ENCODE results near the gene SCUBE1.

Gene SCUBE1

GRCh38 chr22:43156413-43156812 lies 186.8 kb downstream of the SCUBE1 start:
- H3K9me3 ChIP-seq (ENCODE audit: low read length): no peaks in the 10 kb centered on the region
- no peaks in the 10 kb centered on the region for H3F3A ChIP-seq (ENCODE audit: insufficient read depth, low read length)
- H4K20me1 ChIP-seq (ENCODE audit: insufficient read depth, low read length): no peaks in the 10 kb centered on the region
- no peaks in the 10 kb centered on the region for H3K79me2 ChIP-seq (ENCODE audit: insufficient read depth, low read length)
- no peak overlapping the region for H3K27ac ChIP-seq (ENCODE audit: low read depth, low read length, poor library complexity, severe bottlenecking)
- H2AFZ ChIP-seq (ENCODE audit: low read length): no peak overlapping the region
- H3K4me1 ChIP-seq (ENCODE audit: insufficient read depth, low read length, severe bottlenecking): peaks cover 15% of the 10 kb centered on the region
- TF ChIP-seq CTCF (IDR thresholded peaks at IDR 0.05; ENCODE audit: low read length): no peak
- TF ChIP-seq EZH2 (IDR thresholded peaks at IDR 0.05; ENCODE audit: borderline replicate concordance, low read length): no peak
- H3K4me3 ChIP-seq (ENCODE audit: low read depth, low read length, poor library complexity, severe bottlenecking): no peak overlapping the region
- no peak overlapping the region for H3K9ac ChIP-seq (ENCODE audit: low read length)
- H3K9me2 ChIP-seq (ENCODE audit: low read depth, low read length): no peaks in the 10 kb centered on the region
- H3K27me3 ChIP-seq (ENCODE audit: insufficient read depth, low read length): peaks cover 20% of the 10 kb centered on the region; the same call in 1 of the 2 replicates
- no peak overlapping the region for H3K4me2 ChIP-seq (ENCODE audit: low read length)
- H3K36me3 ChIP-seq (ENCODE audit: insufficient read depth, low read length): no peaks in the 10 kb centered on the region

DNA sequence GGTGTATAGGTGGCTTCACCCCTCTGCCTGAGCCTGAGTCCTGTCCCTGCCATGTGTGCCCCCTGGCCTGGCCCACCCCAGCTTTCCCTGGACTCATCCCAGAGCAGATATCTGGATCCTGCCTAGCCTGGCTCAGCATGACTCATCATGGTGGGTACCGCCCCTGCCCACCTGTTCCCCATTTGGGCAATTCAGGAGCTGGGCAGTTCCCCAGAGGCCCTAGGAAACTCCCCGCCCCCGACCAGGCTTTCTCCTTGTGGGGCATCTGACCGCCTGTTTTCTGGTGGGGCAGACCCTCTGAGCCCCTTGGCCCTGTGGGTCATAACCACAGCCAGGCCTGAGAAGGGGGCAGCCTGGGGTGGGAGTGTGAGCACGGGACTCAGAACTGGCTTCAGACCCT lies 187.4 kb downstream of the SCUBE1 start:
- Histone ChIP-seq H3K27ac (ENCODE audit: low read depth, low read length, poor library complexity, severe bottlenecking) (no peak overlapping the region), H3F3A (ENCODE audit: insufficient read depth, low read length) (no peaks in the 10 kb centered on the region), H2AFZ (ENCODE audit: low read length) (no peak overlapping the region), H3K9ac (ENCODE audit: low read length) (no peak overlapping the region), H3K9me3 (ENCODE audit: low read length) (no peaks in the 10 kb centered on the region), H4K20me1 (ENCODE audit: insufficient read depth, low read length) (no peaks in the 10 kb centered on the region), H3K36me3 (ENCODE audit: insufficient read depth, low read length) (no peaks in the 10 kb centered on the region), H3K9me2 (ENCODE audit: low read depth, low read length) (no peaks in the 10 kb centered on the region), H3K4me1 (ENCODE audit: insufficient read depth, low read length, severe bottlenecking) (peaks cover 16% of the 10 kb centered on the region), H3K79me2 (ENCODE audit: insufficient read depth, low read length) (no peaks in the 10 kb centered on the region), H3K4me3 (ENCODE audit: low read depth, low read length, poor library complexity, severe bottlenecking) (no peak overlapping the region), H3K4me2 (ENCODE audit: low read length) (no peak overlapping the region), H3K27me3 (ENCODE audit: insufficient read depth, low read length) (peaks cover 24% of the 10 kb centered on the region; the same call in 1 of the 2 replicates)
- TF ChIP-seq EZH2 (IDR thresholded peaks at IDR 0.05; ENCODE audit: borderline replicate concordance, low read length): no peak
- no peak for TF ChIP-seq CTCF (IDR thresholded peaks at IDR 0.05; ENCODE audit: low read length)

DNA sequence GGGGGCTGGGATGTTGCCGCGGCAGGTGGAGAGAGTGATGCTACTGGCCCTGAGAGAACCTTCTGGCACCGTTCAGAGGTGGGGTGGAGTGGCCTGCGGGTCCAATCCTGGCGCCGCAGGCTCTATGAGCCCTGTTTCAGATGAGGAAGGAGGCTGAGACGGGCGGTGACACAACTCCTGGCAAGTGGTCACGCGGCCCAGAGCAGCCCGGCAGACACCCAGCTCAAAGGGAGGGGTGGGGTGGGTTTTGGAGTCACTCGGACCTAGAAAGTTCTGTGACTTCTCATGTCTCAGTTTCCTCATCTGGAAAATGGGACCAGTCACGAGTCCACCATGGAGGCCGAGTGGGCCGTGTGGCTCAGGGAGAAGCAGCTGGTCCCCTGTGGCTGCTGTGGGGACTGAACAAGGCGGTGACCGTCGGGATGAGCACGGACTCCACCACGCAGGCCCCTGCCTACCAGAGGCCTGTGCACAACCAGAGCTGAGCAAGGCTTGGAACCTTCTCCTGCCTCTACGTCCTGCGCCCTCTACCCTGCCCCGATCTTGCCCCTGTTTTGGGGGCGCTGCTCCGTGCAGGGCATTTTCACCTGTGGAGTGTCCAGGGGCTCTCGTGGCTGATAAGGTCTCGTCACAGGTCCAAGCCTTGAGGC lies 188.2 kb downstream of the SCUBE1 start:
- Histone ChIP-seq H3K36me3 (ENCODE audit: insufficient read depth, low read length) (no peaks in the 10 kb centered on the region), H3K27me3 (ENCODE audit: insufficient read depth, low read length) (peaks cover 26% of the 10 kb centered on the region; the same call in 1 of the 2 replicates), H3K9me3 (ENCODE audit: low read length) (no peaks in the 10 kb centered on the region), H3K27ac (ENCODE audit: low read depth, low read length, poor library complexity, severe bottlenecking) (no peak overlapping the region), H3K4me2 (ENCODE audit: low read length) (no peak overlapping the region), H3K9ac (ENCODE audit: low read length) (no peak overlapping the region), H3K79me2 (ENCODE audit: insufficient read depth, low read length) (no peaks in the 10 kb centered on the region), H2AFZ (ENCODE audit: low read length) (no peak overlapping the region), H3K4me3 (ENCODE audit: low read depth, low read length, poor library complexity, severe bottlenecking) (no peak overlapping the region), H4K20me1 (ENCODE audit: insufficient read depth, low read length) (no peaks in the 10 kb centered on the region), H3K9me2 (ENCODE audit: low read depth, low read length) (no peaks in the 10 kb centered on the region), H3K4me1 (ENCODE audit: insufficient read depth, low read length, severe bottlenecking) (peaks cover 16% of the 10 kb centered on the region), H3F3A (ENCODE audit: insufficient read depth, low read length) (no peaks in the 10 kb centered on the region)
- TF ChIP-seq EZH2 (IDR thresholded peaks at IDR 0.05; ENCODE audit: borderline replicate concordance, low read length) (no peak), CTCF (IDR thresholded peaks at IDR 0.05; ENCODE audit: low read length) (no peak)

All from OCI-LY1 (cell line).